Activated T-helper 9 cell treated with anti-CD3 and anti-CD28 coated beads, Interleukin-2, amount 50 U/mL, for 16 hours (primary cell): Measurements from ENCODE around the gene LPGAT1.
"Not testable (repeated sequence)": the region's sequence is repeated elsewhere in the genome, so short reads cannot be mapped to it uniquely, and the experiment has no call there.

ENCODE experiments used
- DNase-seq: peaks from one replicate; pipeline ENCODE4 v3.0.0-alpha.2; 2020; ENCODE audit warnings: low read depth

Gene LPGAT1

GRCh38 chr1:211735208-211736170 is 95.1 kb downstream of the LPGAT1 start:
- no peak for DNase-seq

GRCh38 chr1:211734791-211735190 is 95.8 kb downstream of the LPGAT1 start:
- DNase-seq, result no peak

- no peak for DNase-seq
Measured at GRCh38 chr1:211734359-211734758, 96.2 kb downstream of the LPGAT1 start.

GRCh38 chr1:211732293-211732980 is 98.1 kb downstream of the LPGAT1 start:
- no peak for DNase-seq

GRCh38 chr1:211731456-211732292 is 98.9 kb downstream of the LPGAT1 start:
- DNase-seq, result no peak

GRCh38 chr1:211730347-211730746 is 100.2 kb downstream of the LPGAT1 start:
- DNase-seq, result no peak

- no peak for DNase-seq
Measured at GRCh38 chr1:211729238-211729637, 101.3 kb downstream of the LPGAT1 start.

- no peak for DNase-seq
Measured at GRCh38 chr1:211726467-211726995, 104.0 kb downstream of the LPGAT1 start.

- no peak for DNase-seq
Measured at GRCh38 chr1:211724687-211725196, 105.8 kb downstream of the LPGAT1 start.

- no peak for DNase-seq
Measured at GRCh38 chr1:211723273-211723672, 107.3 kb downstream of the LPGAT1 start.

GRCh38 chr1:211722277-211723175 is 108.0 kb downstream of the LPGAT1 start:
- DNase-seq, result no peak

- DNase-seq, result not testable (repeated sequence)
Measured at GRCh38 chr1:211716555-211716954, 114.0 kb downstream of the LPGAT1 start.

GRCh38 chr1:211715971-211716370 is 114.6 kb downstream of the LPGAT1 start:
- no peak for DNase-seq

- DNase-seq, result no peak
Measured at GRCh38 chr1:211714154-211714553, 116.4 kb downstream of the LPGAT1 start.

GRCh38 chr1:211713231-211713630 is 117.3 kb downstream of the LPGAT1 start:
- DNase-seq, result no peak

- no peak for DNase-seq
Measured at GRCh38 chr1:211711315-211711705, 119.3 kb downstream of the LPGAT1 start.

GRCh38 chr1:211710566-211711314 is 119.8 kb downstream of the LPGAT1 start:
- DNase-seq, result no peak

- DNase-seq, result no peak
Measured at GRCh38 chr1:211708926-211709325, 121.6 kb downstream of the LPGAT1 start.

GRCh38 chr1:211708006-211708405 is 122.6 kb downstream of the LPGAT1 start:
- DNase-seq, result no peak
